ENCODE data around the gene CCSER2. TPM values are rescaled to one million over a fixed set of nuclear protein-coding genes. Genes with fewer than 3 reads are reported as not detected.
A peak's percentile ranks its signal among the peaks of the same experiment; 100 is the strongest.

CCSER2 gene
- total RNA-seq, 6 experiments from 2014 or later: 18.2 to 28.8 (median 25.9) TPM

DNA sequence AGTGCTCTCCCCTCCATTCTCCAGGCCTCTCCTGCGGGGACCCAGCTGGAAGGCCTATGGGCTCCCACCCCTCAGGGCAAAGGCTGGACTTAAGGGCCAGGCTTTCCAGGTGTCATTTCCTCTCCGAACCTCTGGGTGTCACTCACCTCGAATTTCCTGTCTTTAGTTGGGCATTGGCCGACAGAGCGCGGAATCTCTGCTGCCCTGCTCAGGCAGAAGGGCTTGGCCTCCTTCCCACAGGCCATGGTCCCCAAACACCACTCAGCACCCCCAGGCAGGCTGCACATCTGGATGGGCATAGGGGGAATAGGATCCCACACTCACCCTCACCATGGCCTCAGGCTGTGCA, 212.9 kb downstream of the CCSER2 start:
- intact Hi-C loops (cut with DNase I): loop anchor here in 1 of 2 donors (5.0 kb wide), 1 partner anchor 279 kb away; no protein-coding TSS in a partner anchor
- ATAC-seq (peak; percentile 48 to 63 (median 54)), DNase-seq (no peak)
- Histone ChIP-seq H3K4me1 (peaks cover 0 to 5% (median 0%) of the 10 kb centered on the region in 4 donors), H3K27ac (no peak overlapping the region), H3K4me3 (peak overlapping the region; percentile 41 to 53 (median 50)), H3K27me3 (no peaks in the 10 kb centered on the region), H3K36me3 (no peaks in the 10 kb centered on the region), H3K9me3 (no peaks in the 10 kb centered on the region)
- TF ChIP-seq POLR2A (IDR thresholded peaks at IDR 0.05): no peak
- TF ChIP-seq, protein P1, sequence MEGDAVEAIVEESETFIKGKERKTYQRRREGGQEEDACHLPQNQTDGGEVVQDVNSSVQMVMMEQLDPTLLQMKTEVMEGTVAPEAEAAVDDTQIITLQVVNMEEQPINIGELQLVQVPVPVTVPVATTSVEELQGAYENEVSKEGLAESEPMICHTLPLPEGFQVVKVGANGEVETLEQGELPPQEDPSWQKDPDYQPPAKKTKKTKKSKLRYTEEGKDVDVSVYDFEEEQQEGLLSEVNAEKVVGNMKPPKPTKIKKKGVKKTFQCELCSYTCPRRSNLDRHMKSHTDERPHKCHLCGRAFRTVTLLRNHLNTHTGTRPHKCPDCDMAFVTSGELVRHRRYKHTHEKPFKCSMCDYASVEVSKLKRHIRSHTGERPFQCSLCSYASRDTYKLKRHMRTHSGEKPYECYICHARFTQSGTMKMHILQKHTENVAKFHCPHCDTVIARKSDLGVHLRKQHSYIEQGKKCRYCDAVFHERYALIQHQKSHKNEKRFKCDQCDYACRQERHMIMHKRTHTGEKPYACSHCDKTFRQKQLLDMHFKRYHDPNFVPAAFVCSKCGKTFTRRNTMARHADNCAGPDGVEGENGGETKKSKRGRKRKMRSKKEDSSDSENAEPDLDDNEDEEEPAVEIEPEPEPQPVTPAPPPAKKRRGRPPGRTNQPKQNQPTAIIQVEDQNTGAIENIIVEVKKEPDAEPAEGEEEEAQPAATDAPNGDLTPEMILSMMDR (IDR thresholded peaks at IDR 0.05): peak; percentile 7 to 30 (median 24)
- no CpG with 5 or more reads among the region's 6 CpGs for WGBS (ENCODE audit: insufficient coverage, low coverage, low lambda C conversion rate, missing lambda C conversion rate)

DNA sequence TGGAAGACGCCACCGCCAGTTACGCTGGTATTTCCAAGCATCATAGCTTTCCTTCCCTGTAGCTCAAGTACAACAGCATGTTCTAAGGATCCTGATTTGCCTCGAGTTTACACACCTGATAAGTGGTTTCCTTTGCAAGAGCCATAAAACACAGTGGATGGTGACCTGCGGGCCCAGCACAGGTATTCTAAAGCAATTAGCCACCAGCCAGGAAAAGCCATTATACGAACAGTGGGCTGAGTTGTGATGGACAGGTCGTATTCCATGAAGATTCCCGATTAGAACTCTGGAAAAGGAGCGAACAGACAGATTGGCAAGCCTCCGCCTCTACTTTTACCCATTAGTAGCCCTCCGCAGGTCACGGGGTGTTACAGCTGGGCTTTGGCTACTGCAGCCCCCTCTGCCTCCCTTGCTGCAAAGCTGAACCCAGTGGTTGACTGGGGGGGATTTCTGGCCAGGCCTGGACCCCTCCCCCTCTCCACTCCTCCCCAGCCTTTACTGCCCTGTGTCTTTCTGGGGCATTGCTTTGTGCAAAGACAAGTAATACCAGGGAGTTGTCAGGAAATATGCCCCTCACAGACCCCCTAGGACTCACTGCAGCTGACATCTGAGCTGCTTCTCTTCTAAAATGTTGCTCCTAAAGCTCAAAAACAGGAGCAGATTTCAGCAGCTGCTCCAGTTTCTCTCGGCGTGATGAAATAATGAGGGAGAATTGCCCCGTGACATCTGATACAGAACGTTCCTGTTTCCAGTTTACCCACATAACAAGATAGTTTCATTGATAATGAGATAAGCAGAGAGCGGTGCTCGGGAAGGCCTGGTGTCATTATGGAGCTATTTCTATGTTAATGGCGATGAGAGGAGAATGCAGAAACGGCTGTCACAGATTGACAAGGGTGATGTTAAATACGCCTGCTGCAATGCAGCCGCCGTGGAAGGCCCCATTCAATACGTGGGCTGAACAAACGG, 214.4 kb downstream of the CCSER2 start:
- WGBS (ENCODE audit: insufficient coverage, low coverage, low lambda C conversion rate, missing lambda C conversion rate): 65% methylated on average over 17 of the region's 25 CpGs
- no peak for ATAC-seq
- Histone ChIP-seq H3K27ac (no peak overlapping the region), H3K27me3 (no peaks in the 10 kb centered on the region), H3K9me3 (no peaks in the 10 kb centered on the region), H3K36me3 (no peaks in the 10 kb centered on the region), H3K4me3 (no peak overlapping the region), H3K4me1 (peaks cover 0 to 5% (median 0%) of the 10 kb centered on the region in 4 donors)
- intact Hi-C loops (cut with DNase I): loop anchor here in 1 of 2 donors (5.0 kb wide), 1 partner anchor 281 kb away; no protein-coding TSS in a partner anchor
- no peak for DNase-seq
- no peak for TF ChIP-seq POLR2A (IDR thresholded peaks at IDR 0.05)
- TF ChIP-seq, protein P1 (IDR thresholded peaks at IDR 0.05): no peak

- WGBS (ENCODE audit: insufficient coverage, low coverage, low lambda C conversion rate, missing lambda C conversion rate): 42% methylated on average over 2 of the region's 5 CpGs
- Histone ChIP-seq H3K27me3 (no peaks in the 10 kb centered on the region), H3K9me3 (no peaks in the 10 kb centered on the region), H3K36me3 (no peaks in the 10 kb centered on the region), H3K27ac (no peak overlapping the region), H3K4me1 (peaks cover 0 to 5% (median 0%) of the 10 kb centered on the region in 4 donors), H3K4me3 (no peak overlapping the region)
- DNase-seq: no peak
- ATAC-seq: peak in 1 of 4 donors; percentile 4
- intact Hi-C loops (cut with DNase I): loop anchor here in 1 of 2 donors (5.0 kb wide), 1 partner anchor 282 kb away; no protein-coding TSS in a partner anchor
- TF ChIP-seq POLR2A (IDR thresholded peaks at IDR 0.05): no peak
- TF ChIP-seq, protein P1 (IDR thresholded peaks at IDR 0.05): no peak
Measured at GRCh38 chr10:84543948-84544347, 215.6 kb downstream of the CCSER2 start.

GRCh38 chr10:84545651-84546050, 217.3 kb downstream of the CCSER2 start:
- intact Hi-C loops (cut with DNase I): no loop called here
- H3K4me1 ChIP-seq: peaks cover 0 to 13% (median 0%) of the 10 kb centered on the region in 4 donors
- H3K4me3 ChIP-seq: no peak overlapping the region
- no peaks in the 10 kb centered on the region for H3K9me3 ChIP-seq
- TF ChIP-seq, protein P1 (IDR thresholded peaks at IDR 0.05): no peak
- no peak for TF ChIP-seq POLR2A (IDR thresholded peaks at IDR 0.05)
- no peak for ATAC-seq
- no peak overlapping the region for H3K27ac ChIP-seq
- DNase-seq: no peak
- no peaks in the 10 kb centered on the region for H3K36me3 ChIP-seq
- H3K27me3 ChIP-seq: no peaks in the 10 kb centered on the region

Measured in right lobe of liver (tissue), 6 donors.